Liver (tissue), 3 donors: Measurements from ENCODE around the gene KLHL12.

Source experiments
- CTCF ChIP-seq: fragments of 150-350 bp; IDR thresholded peaks from 2 replicates; pipeline ENCODE4 v1.5.1; 2017; ENCODE audit warnings: improper control_type of control experiment, low read depth, low read length; ENCODE audit not compliant: missing input control
- HNF4A ChIP-seq, 2 donors: conservative IDR thresholded peaks; 2 replicates each; pipeline ENCODE4 v1.6.1; 2016; ENCODE audit warnings: antibody characterized with exemption in 2 of 2, mild to moderate bottlenecking in 2 of 2
- JUND ChIP-seq, 2 donors: IDR thresholded peaks; 2 replicates each; pipeline ENCODE4 v1.6.1; 2016; ENCODE audit warnings: antibody characterized with exemption in 2 of 2
- RXRA ChIP-seq, 2 donors: IDR thresholded peaks; 2 replicates each; pipeline ENCODE4 v1.6.1; 2017 to 2018; ENCODE audit warnings: antibody characterized with exemption in 2 of 2, mild to moderate bottlenecking in 1 of 2
- TAF1 ChIP-seq: conservative IDR thresholded peaks from 2 replicates; pipeline ENCODE4 v1.6.1; 2016; ENCODE audit warnings: antibody characterized with exemption, mild to moderate bottlenecking
- ZBTB33 ChIP-seq: IDR thresholded peaks from 2 replicates; pipeline ENCODE4 v1.6.1; 2016; ENCODE audit warnings: antibody characterized with exemption
- donor health status: healthy.
- donor health status: healthy.

GRCh38 chr1:202951437-202951836 is 24.4 kb upstream of the KLHL12 start:
- no peak for TF ChIP-seq JUND (IDR thresholded peaks at IDR 0.05)
- no peak for TF ChIP-seq TAF1
- no peak for TF ChIP-seq CTCF
- TF ChIP-seq ZBTB33 = no peak
- no peak for TF ChIP-seq HNF4A (conservative IDR thresholded peaks at IDR 0.05)
- TF ChIP-seq RXRA (IDR thresholded peaks at IDR 0.05) = no peak
